H1 (cell line): ENCODE results near the gene SMYD3. TPM values are rescaled to one million over a fixed set of nuclear protein-coding genes. Genes with fewer than 3 reads are reported as not detected.

Experiments used
- ATF2 ChIP-seq: IDR thresholded peaks from 2 replicates; pipeline ENCODE4 v1.6.1; 2012; ENCODE audit warnings: low read length, inconsistent platforms
- ATF3 ChIP-seq: IDR thresholded peaks from 2 replicates; pipeline ENCODE4 v1.6.1; 2011; ENCODE audit warnings: low read depth, mild to moderate bottlenecking, low read length; ENCODE audit not compliant: insufficient read depth
- CHD7 ChIP-seq: fragments of 300-600 bp; sonication (generic); IDR thresholded peaks from 2 replicates; pipeline ENCODE4 v1.7.1; 2012; ENCODE audit warnings: low read length, moderate library complexity, mild to moderate bottlenecking, inconsistent platforms; ENCODE audit not compliant: insufficient replicate concordance
- KDM5A ChIP-seq: fragments of 200-600 bp; IDR thresholded peaks from 2 replicates; pipeline ENCODE4 v1.7.1; 2012; ENCODE audit warnings: mild to moderate bottlenecking, low read length, inconsistent platforms, mixed read lengths
- RBBP5 ChIP-seq: IDR thresholded peaks from 2 replicates; pipeline ENCODE4 v1.7.1; 2012; ENCODE audit warnings: low read depth, mild to moderate bottlenecking, inconsistent platforms, low read length, moderate library complexity, borderline replicate concordance
- RNF2 ChIP-seq: fragments of 200-900, 300-1000 bp; sonication (generic); IDR thresholded peaks from 2 replicates; pipeline ENCODE4 v1.7.1; 2016; ENCODE audit warnings: borderline replicate concordance, low read depth, mild to moderate bottlenecking, antibody characterized with exemption, low read length; ENCODE audit not compliant: poor library complexity, severe bottlenecking; ENCODE audit errors: missing control alignments
- SIN3A ChIP-seq, 2 experiments: IDR thresholded peaks in 1 of 2; conservative IDR thresholded peaks in 1 of 2; 2 replicates each; pipeline ENCODE4 v1.6.1; 2011 to 2012; ENCODE audit warnings: low read length in 2 of 2, improper control_type of control experiment in 1 of 2, low read depth in 1 of 2, mild to moderate bottlenecking in 1 of 2
- SUZ12 ChIP-seq: fragments of 200-600 bp; sonication (generic); IDR thresholded peaks from 2 replicates; pipeline ENCODE4 v1.6.1; 2012; ENCODE audit warnings: mild to moderate bottlenecking, inconsistent platforms, low read length, moderate library complexity, mixed read lengths
- polyA plus RNA-seq, 7 experiments: library from polyadenylated mRNA; depleted of rRNA in 3 of 7; stranded (reverse) in 5 of 7; unstranded in 2 of 7; fragments of >200 nt in 5 of 7; fragments of 200-250 nt in 2 of 7; gene quantifications; 1 replicate in 5 of 7; 2 replicates in 1 of 7; 4 replicates in 1 of 7; pipeline versions ENCODE4 v1.2.1 to v1.2.3, GENCODE V29; 2011 to 2013; ENCODE audit warnings: missing spikeins in 2 of 7, mixed read lengths in 2 of 7
- total RNA-seq: library from RNA; stranded (reverse); fragmentation: NEBNext Ultra II Directional; extraction: Animal tissue kit (Norgen Biotek cat#: 25700); gene quantifications from 2 replicates; pipeline ENCODE4 v1.2.1, GENCODE V29; 2021

The SMYD3 gene
- total and polyA plus RNA-seq, 2 of the 8 experiments (the other 6 are each of a cell fraction or from before 2014, with no cell fraction given) = 17.3 to 25.4 TPM

GRCh38 chr1:246213947-246214346 lies 293.1 kb downstream of the SMYD3 start (continued):
- TF ChIP-seq CHD7 = no peak
- no peak for TF ChIP-seq ATF2
- TF ChIP-seq ATF3 = no peak
- TF ChIP-seq KDM5A = no peak
- no peak for TF ChIP-seq RBBP5
- TF ChIP-seq RNF2 = no peak
- TF ChIP-seq SIN3A (conservative IDR thresholded peaks at IDR 0.05 in 1 of 2, IDR thresholded peaks at IDR 0.05 in 1 of 2; ENCODE audit: low read depth in 1 of 2, low read length in 2 of 2) = no peak
- no peak for TF ChIP-seq SUZ12
